ENCODE measurements around the gene PAK1.
"Not testable (repeated sequence)": the region's sequence is repeated elsewhere in the genome, so short reads cannot be mapped to it uniquely, and the experiment has no call there.

PAK1 gene

DNA sequence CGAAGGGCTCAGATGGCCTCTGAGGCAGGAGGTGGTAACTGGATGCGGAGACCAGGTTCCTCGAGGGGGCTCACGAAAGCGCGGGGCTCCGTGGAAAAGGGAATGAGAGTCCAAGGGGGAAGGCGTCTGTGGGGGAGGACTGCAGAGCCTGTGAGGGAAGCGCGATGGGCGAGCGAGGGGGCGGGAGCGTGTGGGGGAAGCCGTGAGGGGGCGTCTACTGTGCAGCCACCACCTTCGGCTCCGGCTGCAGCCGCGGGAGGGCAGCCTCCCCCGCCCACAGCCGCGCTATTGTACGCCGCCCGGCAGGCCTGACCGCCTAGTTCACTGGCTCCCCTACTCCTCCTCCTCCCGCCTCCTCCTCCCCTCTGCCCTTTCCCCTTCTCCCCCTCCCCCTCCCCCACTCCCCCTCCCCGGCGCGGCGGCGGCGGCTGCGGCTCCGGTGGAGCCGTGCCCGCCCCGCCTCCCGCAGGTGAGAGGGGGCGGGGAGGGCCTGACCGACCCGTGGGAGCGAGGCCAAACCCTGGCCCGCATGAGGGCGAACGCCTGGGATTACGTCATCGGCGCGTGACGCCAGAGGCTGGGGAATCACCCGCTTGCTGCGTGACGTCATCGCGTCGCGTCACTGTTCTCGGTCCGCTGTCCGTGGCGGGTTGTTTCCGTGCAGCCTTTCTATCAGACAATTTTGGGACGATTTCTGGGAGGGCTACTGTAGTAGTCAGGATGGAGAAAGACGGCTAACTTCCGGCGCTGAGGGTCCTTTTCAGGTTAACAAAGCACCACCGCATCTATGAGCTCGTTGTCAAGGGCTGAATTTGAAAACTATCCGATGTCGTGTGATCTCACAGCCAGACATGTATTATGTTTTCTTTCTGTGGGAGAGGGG, at the start of gene PAK1:
TSS of gene PAK1 (minus strand) at position 294 of the 883 bp plus-strand sequence. CDS start 81,574 bp downstream, outside the sequence.
- peak; percentile 22 for DNase-seq (ENCODE audit: low read depth)

DNA sequence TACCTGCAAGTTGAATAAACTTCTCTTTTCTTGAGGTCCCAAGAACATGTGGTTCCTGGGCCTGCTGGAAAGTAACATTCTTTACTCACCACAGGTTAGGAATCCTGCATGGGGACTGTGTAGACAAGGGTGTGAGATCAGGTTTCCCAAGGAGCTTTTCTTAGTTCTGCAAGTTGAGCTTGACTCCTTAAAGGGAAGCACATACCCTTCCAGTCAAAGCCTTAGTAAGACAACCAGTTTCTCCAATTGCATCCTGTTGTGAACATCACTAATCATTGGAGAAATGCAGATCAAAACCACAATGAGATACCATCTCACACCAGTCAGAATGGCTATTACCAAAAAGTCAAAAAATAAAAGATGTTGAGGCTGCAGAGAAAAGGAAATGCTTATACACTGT, 48.3 kb upstream of the PAK1 start:
- DNase-seq (ENCODE audit: low read depth) = no peak

DNA sequence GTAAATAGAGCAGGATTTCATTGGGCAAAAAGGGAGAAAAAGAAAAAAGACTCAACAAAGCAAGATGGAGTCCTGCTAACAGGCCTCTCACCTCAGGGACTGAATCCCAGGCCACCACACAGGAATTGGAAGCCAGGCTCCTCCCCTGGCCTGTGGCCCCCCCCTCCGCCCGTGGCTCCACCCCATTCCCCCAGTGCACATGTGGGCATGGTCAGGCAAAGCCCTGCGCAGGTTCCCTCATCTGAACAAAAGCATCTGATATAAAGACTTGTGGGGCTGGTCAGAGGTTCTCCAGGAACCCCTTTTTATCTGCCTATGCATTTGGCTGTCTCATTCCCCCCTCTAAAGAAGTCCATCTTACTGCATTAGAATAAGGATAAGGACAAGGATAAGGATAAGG, 46.0 kb upstream of the PAK1 start:
- no peak for DNase-seq (ENCODE audit: low read depth)

DNA sequence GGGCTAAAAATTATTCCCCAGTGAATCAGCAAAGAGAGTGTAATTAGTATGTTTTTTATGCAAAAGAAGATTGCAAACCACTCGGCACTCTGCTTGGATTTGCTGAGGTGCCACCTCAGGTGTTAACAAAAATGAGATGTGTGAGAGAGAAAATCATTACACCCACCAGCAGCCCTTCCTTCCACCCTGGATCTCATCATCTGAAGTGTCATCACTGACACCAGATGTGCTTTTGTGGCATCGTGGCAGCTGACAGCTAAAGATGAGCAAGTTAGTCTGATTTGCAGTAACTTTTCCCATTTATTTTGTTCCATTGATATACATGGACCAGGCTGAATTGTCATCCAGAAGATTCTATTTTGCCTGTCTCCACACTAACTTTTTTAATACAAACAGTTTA, 44.6 kb upstream of the PAK1 start:
- no peak for DNase-seq (ENCODE audit: low read depth)

DNA sequence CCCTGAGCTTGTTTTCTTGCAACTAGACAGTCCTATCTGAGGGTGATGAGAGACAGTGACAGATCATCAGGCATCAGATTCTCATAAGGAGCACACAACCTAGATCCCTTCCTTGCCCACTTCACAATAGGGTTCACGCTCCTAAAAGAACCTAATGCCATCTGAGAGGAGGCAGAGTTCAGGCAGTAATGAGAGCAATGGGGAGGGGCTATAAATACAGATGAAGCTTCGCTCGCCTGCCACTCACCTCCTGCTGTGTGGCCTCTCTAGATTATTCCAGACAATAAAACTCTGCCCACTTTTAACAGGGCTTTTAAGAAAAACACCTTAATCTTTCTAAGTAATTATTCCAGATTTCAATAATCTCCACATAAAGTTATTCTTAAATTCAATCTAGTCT, 43.9 kb upstream of the PAK1 start:
- no peak for DNase-seq (ENCODE audit: low read depth)

DNA sequence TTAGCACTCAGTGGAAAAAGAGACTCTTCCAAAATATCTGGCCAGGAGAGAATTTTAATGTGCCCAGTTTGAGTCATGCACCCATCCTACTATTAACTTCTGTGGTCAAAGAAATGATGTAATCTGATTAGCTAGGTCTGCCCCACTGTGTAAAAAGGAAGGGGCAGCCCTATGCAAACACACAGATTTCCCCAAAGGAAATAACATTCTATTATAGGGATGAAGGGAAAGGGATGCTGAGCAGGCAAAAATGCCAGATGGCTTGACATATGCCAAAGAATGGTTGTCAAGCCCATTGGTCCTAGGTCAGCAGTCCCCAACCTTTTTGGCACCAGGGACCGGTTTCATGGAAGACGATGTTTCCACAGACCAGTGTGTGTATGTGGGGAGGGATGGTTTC, 43.3 kb upstream of the PAK1 start:
- DNase-seq (ENCODE audit: low read depth) = no peak

DNA sequence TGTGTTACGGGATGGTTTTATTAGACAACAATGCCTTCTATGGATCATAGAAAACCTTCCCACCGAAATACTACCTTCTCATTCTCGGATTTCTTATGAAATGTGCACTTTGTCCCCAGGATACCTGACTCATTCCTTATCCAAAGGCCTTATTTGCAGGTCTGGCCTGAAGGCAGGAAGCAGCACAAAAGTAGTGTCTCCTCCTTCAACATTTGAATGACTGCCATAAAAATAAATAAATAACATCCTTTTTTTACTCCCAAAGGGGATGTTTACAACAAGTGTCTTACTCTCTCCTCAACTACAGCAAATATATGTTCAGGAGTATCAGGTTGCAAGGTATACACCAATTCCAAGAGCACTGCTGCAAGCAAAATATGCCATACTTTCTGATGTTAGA, 41.6 kb upstream of the PAK1 start:
- no peak for DNase-seq (ENCODE audit: low read depth)

DNA sequence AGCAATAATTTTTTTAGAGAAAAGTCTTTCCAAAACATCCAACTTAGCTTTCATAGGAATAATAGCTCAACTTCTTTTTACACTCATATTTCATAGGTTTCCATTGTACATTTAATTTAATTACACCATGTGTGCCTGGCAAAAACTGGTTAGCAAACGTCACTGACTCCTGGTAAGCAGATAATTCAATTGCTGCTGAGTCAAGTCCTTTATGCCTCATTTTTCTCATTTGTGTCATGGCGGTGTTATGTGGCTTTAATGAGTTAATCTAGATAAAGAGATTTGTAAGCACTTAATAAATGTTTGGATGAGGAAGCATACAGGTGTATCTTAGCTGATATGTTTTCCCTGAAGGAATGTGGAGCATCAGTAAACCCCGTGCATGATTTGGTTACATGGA, 41.2 kb upstream of the PAK1 start:
- no peak for DNase-seq (ENCODE audit: low read depth)

DNA sequence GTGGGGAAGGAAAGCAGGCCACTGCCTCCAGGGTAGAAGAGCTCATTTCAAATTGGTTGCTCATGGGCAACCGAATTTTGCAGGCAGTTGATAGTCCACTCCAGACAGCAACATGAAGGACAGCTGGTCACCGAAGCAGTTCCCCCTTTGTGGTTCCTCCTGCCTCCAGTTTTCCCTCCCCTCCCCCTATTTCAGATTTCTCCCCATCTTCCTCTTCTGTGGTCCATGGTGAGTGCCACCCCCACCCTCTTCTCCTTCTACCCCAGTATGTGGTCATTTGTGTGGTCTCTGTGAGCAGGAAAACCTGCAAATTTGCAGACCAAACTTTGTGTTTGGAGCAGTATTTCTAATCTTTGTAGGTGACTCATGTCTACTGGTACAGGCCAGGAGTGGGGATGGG, 38.2 kb upstream of the PAK1 start:
- DNase-seq (ENCODE audit: low read depth) = no peak

DNA sequence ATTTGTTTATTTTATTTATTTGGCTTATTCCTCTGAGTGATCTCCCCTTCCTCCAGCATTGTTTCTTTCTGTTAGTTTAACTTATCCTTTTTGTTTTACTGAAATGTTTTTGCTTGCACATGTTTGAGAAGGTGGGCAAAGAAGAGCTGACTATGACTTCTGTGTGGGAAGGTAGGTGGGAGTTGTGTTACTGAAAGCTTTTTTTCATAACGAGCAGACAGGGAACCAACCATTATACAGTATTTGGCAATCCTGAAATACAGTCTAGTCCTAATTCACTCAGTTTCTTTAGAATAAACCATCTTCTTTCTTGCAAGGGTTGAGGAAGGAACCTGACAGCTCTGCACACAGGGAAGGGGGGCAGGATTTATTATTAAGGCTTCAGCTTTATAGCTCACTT, 37.0 kb upstream of the PAK1 start:
- no peak for DNase-seq (ENCODE audit: low read depth)

DNA sequence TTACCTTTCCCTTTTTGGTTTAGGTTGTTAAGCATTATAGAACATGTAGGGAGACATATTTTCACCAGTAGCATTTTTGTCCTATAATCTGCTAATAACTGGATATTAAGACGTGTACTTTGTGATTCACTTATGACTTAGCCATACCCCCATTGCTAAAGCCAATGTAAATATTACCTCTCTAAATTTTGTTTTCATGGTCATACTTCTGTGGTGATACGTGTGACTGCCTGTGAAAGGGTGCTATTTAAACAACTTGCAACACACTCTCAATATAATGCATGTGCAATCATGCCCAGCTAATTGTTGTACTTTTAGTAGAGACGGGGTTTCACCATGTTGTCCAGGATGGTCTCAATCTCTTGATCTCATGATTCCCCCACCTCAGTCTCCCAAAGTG, 36.2 kb upstream of the PAK1 start:
- no peak for DNase-seq (ENCODE audit: low read depth)

DNA sequence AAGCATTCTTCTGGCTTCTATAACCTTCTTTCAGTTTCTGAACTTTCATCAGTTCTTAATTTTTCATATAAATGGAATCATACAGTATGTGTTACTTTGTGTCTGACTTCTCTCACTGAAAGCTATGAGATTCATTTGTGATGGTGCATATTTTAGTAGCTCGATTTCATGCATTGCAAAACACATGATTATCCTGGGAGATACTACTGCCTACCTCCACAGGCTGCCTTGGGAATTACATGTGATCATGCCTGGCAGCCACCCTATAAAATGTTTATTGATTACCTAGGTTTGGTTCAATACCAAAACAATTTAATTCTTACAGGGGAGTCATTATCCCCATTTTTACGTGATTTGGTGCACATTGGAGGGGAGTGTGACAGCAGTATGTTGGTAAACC, 34.1 kb upstream of the PAK1 start:
- no peak for DNase-seq (ENCODE audit: low read depth)

DNA sequence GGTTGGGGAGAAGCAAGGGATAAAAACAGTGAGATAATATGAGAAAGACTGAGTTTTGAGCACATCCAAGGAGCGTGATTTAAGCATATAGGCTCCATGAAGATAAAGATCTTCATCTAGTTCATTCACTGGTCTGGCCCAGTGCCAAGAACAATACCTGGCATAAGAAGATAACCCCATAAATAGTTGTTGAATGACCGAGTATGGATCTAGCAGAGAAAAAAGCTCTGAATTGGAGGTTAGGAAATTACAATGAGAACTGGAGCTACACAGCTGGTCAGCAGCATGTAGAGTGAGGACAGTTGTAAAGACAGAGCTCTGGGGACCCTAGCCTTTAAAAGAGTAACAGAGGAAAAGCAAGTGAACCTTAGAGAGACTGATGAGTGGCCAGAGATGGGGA, 33.0 kb upstream of the PAK1 start:
- no peak for DNase-seq (ENCODE audit: low read depth)

DNA sequence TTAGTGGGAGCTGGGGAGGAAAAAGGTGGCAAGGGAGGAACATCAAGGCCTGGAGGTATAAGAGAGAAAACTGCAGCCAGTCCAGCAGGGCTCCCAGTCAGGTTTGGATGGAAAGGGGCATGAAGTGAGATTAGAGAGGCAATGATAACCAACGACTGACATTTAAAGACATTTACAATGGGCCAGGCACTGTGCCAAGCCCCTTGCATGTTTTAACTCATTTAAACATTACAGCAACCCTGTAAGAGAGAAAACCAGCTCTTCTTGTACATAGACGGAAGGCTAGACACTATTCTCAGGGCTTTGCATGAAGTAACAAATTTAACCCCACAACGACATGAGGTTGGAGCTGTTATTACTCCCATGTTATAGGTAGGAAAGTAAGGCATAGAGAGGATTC, 32.1 kb upstream of the PAK1 start:
- DNase-seq (ENCODE audit: low read depth) = no peak

DNA sequence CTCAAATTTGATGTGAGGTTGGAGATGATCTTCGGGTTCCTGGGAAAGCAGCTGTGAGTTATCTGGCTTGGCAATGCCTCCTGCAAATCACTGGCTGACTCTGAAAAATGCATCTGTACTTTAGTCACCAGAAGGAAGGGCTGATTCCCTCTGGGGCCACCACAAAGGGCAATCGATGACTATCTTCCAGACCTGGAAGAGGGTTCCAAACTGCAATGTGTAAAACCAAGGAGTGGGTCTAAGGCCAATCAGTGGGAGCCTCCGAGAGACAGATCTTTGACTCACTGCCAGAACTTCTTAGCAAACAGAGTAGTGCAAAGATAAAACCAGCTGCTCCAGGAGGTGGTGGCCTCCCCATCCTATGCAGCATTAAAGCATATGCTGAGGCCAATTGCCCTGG, 29.1 kb upstream of the PAK1 start:
- DNase-seq (ENCODE audit: low read depth) = peak; percentile 10

DNA sequence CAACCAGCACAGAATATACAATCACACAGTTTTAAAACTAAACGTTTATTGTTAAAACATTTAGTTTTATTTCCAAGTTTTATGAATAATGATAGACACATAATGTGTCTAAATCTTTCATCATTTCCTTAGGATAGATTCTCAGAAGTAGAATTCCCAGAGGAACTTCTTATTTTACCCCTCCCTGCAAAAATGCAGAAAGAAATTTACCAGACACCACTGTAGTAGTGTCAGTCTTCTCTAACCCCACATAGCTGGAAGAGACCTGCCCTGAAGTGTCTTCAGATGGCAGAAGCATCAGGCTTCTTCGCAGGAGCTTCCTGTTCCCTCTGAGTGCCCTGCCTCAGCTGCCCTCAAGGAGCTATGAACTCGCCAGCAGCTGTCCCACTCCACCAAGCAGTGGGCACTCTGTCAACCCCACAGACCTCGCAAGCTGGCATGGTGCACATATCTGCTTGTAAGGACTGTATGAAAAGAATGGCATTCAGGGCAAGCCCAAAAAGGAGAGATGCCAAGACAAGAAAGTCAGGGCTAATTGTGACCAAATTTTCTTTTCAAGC, 28.5 kb upstream of the PAK1 start:
- DNase-seq (ENCODE audit: low read depth) = no peak

DNA sequence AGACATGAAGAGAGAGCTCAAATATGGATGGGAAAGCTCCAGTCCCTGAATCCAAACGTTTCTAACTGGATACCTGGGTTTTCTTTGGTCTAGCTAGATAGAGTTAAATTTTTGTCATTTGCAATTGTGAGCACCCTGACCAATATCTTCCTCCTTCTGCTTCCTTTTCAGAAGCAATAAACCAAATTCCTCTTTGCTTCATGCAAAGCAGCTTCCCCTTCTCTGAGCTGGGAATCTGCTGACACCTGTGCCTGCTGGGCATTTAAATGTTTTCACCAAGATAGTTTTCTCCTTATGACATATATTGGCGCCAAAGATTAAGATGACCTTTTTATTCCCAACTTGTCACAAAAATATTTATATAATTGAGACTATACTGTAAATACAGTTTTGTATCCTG, 27.9 kb upstream of the PAK1 start:
- DNase-seq (ENCODE audit: low read depth) = no peak

DNA sequence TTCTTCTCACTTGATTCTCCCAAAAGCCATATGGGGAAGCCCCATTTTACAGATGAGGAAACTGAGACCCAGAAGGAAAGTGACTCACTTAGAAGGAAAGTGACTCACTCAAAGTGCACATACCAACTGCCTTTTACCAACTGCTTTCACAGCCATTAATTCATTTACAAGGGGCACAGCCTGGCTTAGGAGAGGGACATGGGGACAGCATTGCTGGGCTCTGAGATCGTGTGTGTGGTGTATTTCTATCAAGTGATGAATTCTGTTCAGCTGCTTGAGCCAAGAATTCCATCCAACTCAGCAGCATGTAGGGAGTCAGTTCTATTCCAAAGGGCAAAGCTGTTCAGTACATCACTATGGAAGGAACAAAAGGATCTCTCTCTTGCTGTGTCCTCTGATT, 23.5 kb upstream of the PAK1 start:
- no peak for DNase-seq (ENCODE audit: low read depth)

DNA sequence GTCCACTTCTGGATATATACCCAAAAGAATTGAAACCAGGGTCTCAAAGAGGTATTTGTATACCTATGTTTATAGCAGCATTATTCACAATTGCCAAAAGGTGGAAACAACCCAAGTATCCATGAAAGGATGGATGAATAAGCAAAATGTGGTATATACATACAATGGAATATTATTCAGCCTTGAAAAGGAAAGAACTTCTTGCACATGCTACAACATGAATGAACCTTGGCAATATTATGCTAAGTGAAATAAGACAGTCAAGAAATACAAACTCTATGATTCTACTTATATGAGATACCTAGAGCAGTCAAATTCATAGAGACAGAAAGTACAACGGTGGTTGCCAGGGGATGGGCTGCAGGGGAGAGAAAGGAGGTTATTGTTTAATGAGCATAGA, 21.6 kb upstream of the PAK1 start:
- no peak for DNase-seq (ENCODE audit: low read depth)

DNA sequence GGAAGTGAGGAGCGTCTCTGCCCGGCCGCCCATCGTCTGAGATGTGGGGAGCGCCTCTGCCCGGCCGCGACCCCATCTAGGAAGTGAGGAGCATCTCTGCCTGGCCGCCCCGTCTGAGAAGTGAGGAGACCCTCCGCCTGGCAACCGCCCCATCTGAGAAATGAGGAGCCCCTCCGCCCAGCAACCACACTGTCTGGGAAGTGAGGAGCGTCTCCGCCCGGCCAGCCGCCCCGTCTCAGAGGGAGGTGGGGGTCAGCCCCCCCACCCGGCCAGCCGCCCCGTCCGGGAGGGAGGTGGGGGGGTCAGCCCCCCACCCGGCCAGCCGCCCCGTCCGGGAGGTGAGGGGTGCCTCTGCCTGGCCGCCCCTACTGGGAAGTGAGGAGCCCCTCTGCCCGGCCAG, 16.1 kb upstream of the PAK1 start:
- not testable (repeated sequence) for DNase-seq (ENCODE audit: low read depth)

DNA sequence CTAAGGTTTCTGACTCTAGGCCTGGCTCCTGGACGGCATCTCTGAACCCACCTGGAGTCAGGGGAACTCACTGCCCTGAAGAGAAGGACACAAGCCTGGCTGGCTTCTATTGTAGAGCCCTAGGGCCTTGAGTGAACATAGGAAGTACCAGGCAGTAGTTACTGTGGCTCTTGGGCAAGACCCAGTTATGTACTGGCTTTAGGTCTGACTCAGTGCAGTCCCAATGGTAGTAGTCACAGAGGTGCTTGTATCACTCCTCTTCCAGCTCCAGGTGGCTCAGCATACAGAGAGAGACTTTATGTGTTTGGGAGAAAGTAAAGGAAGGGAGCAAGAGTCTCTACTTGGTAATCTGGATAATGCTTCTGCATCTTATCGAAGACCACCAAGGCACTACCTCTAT, 13.9 kb upstream of the PAK1 start:
- no peak for DNase-seq (ENCODE audit: low read depth)

DNA sequence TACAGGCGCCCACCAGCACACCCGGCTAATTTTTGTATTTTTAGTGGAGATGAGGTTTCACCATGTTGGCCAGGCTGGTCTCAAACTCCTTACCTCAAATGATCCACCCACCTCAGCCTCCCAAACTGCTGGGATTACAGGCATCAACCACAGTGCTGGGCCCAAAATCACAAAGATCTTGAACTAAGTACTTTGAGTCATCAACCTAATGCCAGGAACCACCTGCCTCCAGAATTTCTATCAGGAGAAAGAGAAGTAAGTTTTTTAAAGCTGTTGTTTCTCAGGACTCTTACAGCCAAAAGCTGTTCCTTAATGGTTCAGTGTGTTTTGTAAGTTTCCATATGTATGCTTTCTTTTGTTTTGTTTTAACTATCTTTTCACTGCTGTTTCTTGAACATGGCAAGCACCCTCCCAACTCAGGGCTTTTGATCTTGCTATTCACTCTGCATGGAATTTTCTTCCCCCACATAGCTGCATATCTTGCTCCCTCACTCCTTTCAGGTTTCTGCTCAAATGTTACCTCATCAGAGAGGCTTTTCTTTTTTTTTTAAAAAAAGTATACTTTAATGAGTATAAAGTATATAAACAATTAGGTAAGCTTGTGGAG, 6.0 kb upstream of the PAK1 start:
- no peak for DNase-seq (ENCODE audit: low read depth)

DNA sequence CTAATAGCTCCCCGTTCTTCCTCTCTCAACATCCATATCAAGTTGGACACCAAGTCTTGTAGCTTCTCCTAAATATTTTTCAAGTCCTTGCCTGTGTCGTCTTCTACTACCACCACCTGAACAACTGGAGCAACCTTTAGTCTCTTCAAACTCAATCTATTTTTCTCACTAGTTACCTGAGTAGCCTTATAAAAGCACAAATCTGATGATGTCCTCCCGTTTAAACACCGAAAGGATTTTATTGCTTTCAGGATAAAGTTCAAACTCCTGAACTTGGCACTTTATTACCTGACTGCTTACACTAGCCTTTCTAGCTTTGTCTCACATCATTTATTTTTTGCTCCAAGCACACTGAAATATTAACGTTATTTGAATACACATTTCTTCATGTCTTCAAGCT, 1.3 kb upstream of the PAK1 start:
- no peak for DNase-seq (ENCODE audit: low read depth)

DNA sequence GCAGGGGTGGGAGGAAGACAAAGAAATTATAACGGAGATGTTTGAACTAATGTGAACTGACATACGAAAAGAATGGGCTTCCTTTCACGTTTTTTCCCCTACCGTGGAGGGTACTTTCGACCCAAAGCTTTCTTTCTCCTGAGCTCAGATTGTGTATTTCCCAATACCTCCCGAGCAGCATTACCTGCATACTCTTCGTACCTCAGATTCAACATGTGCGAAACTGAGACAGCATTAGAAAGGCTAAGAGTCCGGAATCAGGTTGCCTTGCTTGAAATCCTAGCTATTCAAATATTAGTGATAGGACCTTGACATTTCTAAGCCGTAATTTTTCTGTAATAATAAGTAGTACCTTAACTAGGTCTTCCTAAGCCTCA, 778 bp upstream of the PAK1 start:
- DNase-seq (ENCODE audit: low read depth) = no peak

All from GM04504 (cell line).